NCI-H1694 treated with DMSO at 0.1 percent for 48 hours (cell line): ENCODE measurements around the gene RBMS1.

Experiments
- DNase-seq: peaks from one replicate; lab custom pipeline; 2025; lab: John Stamatoyannopoulos, UW

The RBMS1 gene

DNA sequence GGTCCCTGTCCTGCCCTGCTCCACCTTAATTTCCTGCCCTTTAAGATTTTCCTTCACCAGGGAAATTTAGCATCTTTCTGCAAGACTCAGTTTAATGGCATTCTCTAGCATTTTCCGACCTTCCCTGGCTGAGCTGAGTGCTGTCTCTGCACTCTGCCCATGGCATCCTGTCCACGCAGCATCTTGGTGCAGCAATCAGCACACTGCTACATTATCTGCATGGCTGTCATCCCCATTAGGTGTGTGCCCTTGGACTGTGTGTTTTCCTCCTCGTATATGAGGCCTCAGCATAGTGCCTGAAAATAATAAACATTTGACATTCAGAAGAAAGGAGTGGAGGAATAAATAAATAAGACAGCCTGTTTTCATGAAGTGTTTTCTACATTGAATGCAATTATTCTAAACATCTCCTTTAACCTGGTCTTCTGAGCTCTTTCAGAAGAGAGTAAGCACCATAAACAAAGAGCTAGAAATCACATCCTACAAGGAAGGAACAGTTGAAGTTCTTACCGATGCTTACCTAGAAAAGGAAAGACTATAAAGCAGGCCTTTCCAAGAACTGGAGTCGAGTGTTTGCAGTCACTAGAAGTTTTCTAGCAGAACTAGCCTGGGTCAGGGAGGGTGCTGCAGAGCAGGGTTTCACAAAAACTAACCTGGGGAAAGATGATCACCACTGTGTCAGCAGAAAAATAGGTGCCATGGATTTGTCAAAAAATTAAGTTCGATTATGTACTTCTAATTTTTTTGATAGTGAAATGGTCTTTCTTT lies 162.2 kb downstream of the RBMS1 start:
- DNase-seq = no peak

DNA sequence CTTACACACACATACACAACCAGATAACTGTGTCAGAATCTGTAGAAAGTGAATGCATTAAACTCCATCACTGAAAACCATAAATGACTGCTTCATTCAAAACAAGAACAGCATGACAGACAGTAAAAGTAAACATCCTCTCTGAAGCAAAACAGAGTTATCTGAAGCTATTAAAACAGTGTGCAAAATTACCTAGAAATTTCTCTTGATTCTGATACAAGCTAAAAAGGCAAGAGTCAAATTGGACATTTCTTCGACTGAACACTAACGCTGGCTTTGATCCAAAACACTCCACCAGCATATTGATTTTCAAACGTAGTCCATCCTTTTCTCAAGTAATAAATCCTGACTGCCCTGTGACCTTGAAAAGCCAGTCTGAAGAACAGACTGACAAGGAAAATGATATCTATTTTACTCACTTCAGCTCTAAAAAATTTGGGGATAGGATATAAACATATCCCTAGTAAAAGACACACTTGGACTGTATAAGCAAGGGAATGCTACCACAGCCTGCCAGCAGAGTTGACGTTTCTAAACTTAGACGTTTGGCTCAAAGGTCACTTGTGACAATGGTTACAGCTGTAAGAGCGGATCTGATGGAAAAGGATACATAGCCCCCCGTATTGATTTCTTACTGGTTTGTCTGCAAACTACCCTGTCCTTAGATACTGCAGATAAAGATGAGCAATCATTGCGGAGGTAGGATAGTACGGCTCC lies 164.6 kb downstream of the RBMS1 start:
- no peak for DNase-seq

DNA sequence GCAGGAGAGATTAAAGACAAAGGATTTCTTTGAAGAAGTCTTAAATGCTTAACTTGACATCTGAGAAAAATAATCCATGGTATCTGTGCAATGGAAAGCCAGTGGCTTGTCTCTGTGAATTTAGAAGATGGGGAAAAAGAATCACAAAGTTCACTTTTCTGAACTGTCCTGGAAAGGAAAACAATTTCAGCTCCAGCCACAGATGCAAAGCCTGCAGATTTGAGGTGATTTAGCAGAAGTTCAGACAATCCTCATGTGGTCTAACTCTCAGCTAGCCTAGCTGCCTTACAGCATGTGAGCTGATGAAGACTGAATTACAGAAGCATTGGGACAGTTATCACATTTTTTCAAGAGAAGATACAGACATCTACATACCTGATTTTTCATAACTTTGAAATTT lies 166.8 kb downstream of the RBMS1 start:
- DNase-seq = no peak

DNA sequence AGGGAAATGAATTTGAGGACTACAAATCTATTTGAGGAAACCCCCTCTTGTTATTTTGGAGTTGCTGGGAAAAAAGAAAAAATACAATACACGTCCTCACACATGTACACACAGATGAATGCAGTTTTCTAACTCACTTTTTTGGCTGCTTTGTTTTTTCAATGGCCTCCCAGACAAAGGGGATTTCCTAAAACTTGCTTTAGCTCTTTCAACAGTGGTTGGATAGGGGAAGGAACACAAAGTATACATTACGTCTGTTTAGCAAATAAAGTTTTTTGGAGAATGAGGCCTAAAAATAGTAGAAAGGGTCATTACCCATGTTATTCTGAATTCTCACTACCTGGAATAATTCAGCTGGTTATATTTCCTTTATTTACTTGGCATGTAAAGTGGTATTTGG lies 168.2 kb downstream of the RBMS1 start:
- no peak for DNase-seq

DNA sequence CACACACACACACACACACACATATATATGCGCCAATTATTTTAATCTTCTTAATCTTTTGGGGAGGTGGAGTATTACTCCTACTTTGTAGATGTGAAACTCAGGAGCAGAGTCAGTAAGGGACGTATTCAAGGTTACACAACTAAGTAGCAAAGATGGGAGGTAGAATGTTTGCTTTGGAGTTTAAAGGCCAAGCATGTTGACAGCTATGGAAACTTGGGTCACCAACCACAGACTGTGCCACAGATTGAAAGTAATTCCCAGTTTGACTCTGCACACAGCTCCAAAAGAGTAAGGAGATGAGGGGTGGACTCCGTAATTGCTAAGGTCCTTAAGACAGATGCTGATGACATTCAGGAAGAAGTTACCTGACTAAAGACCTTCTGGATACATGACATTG lies 168.7 kb downstream of the RBMS1 start:
- no peak for DNase-seq

DNA sequence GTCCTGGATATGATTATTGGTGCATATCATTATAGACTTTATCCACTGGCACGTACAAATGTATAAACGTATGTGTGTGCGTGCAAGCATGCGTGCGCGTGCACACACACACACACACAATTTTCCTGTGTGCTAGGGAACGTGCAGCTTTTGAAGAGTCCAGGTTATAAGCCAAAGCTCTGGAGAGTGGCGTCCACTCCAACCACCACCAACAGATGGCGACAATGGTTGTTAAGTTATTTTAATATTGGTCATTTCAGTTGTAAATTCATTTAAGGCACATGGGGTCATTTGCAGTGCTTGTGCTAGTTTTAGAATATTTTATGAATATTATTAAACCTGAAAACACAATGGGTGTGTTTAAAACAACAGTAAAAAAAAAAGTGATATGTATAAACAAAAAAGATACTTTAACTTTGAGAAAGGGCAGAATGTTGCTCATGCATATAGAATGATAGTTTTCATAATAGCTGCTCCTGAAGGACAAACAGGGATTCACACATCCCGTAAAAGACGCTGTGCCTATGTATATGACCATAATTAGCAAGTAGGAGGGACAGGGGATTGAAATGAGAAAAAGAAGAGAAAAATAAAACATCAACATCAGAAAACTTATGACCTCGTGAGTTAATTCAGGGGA lies 169.3 kb downstream of the RBMS1 start:
- peak; percentile 4 for DNase-seq

DNA sequence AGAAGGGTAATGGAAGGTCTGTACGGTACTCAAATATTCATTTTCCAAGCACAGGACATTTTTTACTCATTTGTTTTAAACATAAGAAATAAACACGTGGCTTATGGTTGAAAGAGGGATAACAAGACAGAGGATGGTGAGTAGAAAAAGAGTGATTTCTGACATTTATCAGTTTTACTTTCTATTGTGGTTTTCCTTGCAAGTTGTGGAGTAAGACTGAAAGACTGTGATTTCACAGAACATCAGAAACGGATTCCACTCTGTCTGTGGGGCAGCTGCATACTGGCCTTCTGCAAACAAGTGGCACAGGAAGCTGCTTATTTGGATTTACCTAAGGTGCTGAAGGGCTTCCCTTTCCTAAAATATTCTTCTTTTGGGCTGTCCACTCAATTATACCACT lies 171.3 kb downstream of the RBMS1 start:
- DNase-seq = no peak

DNA sequence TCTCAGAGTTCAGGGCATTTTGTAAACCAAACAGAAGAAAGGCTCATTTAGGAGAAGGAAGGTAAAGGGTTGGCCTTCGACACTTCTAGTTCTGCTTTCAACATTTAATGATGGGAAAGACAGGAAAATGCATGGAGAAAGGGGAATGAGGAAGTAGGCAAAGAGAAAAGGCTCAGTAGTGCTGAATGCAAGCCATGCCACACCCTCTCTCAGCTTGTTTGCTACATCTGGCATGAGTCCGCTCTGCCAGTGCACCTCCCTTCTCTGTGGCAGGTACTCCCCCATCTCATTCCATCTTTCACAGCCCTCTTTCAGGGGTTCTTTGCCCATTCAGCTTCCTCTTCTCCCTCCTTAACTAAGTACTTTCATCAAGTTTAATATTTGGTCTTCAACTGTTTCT lies 172.6 kb downstream of the RBMS1 start:
- no peak for DNase-seq

DNA sequence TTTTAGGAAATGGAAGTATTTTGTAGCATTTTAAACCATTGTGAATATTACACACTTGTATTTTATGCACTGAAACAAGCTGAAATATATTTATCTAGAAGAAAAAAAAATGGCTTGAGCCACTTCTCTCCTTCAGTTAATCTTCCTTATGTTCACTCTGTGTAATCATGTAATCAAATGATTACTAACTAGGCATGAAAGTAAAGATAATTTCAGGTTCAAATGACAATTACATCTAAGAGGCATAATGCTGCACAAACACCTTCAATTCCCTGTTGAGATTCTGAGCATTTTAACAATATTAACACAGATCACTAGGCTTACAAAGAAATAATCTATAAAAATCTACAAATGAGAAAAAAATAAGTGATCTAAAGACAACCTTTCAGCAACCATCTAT lies 173.9 kb downstream of the RBMS1 start:
- DNase-seq = no peak

DNA sequence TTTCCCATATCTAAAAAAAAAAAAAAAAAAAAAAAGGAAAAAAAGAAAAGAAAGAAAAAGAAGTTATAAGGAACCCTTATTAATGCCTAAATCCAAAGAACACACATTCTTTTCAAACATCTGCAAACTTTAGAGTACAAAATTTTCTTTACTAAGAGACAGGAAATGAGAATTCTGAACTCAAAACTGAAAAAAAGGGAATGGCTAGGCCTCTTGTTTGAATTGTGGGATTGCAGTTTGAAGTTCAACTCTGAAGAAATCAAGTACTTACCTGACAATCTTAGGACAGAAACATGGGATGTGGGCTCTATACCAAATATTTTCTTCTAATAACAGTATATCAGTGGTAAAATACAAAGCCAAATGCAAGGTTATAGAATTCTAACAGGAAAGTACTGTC lies 175.4 kb downstream of the RBMS1 start:
- DNase-seq = no peak

DNA sequence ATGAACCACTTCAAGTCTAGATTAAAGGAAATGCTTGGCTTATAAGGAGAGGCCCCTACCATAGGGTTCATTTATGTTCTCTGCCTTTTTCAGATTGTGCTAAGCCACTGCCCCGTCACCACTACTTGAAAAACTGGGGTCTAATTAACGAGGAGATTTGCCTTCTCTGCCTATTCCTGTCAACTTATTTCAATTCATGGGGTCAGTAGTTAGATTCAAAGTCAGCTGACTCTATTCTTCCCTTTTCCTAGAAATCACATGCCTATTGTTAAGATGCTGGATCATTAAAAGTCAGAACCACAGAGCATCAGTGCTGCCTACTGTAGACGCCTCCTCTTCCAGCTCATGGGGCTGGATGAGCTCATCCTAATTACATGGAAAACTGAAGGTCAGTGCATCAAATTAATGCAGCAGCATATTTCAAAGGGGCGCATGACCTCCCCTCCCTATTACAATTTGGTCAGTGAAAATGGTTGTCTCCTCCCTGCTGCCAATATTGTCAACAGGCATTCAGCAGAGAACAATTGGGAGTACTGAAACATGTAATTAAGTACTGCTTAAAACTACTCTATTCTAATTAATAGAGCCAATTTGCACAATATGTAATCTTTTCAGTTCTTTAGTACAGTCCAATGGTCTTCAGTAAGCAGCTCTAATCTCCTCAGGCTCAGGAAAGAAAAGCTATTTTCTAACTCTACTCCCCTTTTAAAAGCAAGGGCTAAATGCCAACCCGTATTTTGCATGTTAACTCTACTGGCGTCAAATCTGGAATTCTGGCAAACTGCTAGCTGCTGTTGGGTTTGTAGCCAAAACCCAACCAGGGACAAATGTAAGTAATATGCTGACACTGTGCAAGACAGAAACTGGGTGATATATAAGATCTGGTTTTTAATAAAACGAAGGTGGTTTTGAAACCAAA lies 176.2 kb downstream of the RBMS1 start:
- no peak for DNase-seq

DNA sequence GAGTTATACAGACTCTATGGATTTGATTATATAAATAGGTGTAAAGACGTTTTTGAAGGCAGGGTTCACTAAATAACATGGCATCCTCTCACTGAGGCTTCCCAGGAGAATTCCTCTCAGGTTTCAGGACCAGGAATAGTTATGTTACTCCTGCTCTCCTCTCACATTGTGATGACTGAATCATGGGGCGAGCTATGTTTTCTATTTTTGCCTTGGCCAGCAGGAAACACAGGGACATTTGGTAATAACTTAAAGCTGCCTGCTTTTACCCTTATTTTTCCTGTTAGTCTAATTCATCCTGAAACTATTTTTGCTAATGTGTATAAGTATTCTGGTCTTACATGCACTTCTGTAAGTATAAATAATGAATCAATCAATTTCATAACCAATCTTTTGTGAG lies 178.3 kb downstream of the RBMS1 start:
- DNase-seq = no peak

DNA sequence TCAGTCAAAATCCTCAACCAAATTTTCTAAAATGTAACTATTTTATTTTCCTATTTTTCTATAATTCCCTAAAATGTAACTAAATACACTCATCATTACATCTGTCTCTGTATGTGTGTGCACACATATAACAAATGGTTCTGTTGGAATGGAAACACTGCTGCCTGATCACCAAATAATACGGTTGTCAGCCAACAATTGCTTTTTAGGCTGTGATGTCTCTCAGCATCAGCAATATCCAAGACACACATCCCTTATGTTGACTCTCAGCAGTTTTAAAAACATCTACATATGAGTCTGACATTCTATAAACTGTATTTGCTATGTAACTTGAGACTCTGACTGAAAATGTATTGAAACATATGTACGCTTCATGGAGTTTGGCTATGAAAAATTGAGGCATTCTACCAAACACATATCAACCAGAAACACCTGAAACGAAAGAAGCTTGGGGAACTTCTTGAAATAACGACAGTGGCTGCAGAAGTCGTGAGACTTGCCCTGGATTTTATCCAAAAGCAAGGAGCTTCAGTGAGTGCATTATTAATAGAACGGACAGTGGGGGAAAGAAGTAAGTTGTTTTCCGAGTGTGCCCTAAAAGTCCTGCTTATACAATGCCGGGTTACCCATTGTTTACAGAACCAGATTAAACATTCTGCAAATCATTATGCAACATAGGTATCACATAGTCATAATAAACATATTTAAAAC lies 183.3 kb downstream of the RBMS1 start:
- DNase-seq = no peak

DNA sequence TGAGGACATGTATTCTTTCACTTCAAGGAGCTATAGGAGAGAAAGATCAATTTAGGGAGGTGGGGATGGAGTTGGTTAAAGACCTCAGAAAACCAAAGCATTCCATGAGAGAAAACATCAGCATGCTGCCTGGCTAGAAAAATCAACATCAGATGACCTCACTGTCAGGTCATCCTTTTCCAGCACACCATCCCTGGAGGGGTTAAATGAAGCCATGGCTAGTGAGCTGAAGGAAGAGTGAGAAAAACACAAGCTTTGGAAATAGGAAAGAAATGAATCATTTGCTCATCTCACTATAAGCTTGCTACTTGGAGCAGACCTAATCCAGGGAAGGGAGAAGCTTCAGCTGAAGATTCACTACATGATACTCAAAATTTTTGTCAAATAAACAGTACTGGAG lies 184.0 kb downstream of the RBMS1 start:
- DNase-seq = no peak

DNA sequence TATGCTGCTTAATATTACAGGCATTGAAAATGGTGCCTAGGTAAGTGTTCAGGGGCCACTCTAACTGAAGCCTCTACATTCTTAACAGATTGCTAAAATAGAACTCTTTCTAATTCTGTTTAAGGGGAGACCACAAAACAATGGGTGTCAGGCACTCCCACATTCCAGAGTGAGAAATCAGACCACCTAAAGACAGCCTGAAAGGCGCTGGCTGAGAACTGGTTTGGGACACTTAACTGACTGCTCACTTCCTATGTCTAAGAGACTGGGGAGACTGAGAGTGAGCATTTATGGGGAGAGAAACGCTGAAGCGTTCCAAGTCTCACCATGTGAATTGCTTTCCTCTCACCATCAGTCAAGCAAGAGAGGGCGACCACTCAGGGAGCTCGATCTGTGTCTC lies 184.7 kb downstream of the RBMS1 start:
- no peak for DNase-seq

DNA sequence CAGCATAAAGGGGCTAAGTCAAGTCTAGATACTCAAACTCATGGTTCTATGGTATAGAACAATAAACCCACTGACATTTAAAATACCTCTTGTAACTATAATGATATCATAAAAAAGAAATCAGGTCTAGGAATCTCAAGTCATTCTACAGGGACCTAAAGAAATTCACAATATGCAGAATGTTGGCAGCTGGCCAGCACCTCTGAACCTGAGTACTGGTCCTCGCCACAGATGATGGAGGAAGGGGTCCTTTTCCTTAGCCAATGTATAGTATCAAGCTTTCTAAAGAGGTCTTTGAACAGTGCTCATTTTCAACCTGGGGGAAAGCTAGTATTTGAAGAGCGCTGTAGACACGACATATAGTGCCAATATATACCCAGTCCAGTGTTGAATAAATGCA lies 185.1 kb downstream of the RBMS1 start:
- DNase-seq = no peak

DNA sequence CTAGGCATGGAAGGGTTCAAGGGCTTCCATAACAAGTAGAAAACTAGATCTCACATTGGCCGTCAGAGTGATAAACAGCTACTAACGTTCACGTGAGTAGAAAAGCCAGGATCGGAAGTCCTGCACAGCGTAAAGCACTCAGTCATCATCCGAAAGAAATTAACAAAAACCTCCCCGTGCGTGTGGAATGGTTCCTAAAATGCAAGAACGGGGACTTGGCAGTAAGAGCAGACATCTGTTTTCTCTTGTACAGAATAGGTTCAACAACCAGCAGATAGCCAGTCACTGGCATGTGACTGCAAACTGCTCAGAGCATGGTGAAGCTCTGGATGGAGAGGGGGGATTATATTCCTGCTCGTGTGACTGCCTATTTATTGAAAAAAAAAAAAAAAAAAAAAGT lies 186.6 kb downstream of the RBMS1 start:
- DNase-seq = no peak

DNA sequence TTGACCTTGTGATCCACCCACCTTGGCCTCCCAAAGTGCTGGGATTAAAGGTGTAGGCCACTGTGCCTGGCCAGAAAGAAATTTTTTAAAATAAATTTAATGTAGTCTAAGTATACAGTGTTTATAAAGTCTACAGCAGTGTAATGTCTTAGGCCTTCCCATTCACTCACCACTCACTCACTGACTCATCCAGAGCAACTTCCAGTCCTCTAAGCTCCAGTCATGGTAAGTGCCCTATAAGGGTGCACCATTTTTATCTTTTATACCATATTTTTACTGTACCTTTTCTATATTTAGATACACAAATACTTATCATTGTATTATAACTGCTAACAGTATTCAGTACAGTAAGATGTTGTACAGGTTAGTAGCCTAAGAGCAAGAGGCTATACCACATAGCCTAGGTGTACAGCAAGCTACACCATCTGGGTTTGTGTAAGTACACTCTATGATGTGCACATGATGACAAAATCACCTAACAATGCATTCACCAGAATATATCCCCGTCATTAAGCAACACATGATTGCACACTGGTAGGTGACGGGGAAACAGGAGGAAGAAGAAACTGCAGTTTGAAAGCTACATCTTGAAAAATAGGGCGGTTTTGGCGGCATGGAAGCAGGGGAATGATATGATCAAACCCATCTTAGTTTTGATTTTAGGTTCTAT lies 188.4 kb downstream of the RBMS1 start:
- no peak for DNase-seq

DNA sequence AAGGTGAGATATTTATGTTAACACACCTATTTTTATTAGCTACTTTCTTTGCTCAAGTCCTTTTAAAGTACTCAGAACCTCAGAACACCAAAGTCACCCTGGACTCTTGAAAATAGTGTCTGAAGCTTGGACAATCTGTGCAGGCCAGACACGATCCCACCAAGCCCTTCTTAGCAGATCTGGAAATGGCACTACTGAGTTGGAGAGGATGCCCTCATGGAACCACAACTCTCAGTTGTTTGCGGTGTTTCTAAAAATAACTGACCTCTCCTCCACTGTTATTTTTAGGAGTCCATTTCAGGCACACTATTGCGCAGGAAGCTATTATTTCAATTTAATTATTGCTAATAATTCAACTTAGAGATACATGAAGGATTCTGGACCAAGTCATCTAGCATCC lies 190.1 kb downstream of the RBMS1 start:
- DNase-seq = no peak

DNA sequence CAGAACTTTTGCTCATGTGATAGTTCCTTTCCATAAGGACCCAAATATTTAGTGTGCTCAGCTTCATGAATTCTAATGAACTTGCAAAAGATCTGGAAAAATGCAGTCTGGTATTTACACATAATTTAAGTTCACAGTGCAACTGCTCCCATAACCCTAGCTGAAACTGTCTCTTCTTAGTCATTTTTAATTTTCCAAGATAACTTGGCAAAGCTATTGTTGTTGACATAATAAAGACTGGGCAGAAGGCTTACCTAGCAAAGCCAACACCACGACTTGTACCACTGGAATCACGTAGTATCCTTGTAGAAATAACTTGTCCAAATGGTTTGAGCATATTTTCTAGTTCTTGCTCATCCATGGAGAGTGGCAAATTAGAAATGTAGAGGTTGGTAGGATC lies 190.5 kb downstream of the RBMS1 start:
- DNase-seq = no peak

DNA sequence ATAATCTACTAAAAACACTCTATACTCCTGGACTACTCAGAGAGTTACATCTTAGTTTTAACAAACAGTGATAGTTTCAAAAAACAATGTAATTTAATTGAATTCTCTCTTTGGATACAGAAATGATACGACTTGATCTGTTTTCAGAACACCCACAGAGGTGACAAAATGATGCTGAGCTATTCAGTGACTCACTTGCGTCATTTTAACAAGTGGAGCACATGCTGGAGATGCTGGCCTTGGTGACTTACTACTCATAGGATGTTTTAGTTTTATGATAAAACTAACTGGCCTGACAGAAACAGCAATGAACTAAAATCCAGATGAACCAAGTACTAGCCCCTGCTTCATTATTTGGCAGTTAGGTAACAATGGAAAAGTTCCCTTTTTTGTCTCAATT lies 192.2 kb downstream of the RBMS1 start:
- DNase-seq = no peak
